ENCODE measurements around the gene PTGIS.

The PTGIS gene

GRCh38 chr20:49496043-49496442 lies 71.9 kb downstream of the PTGIS start:
- Histone ChIP-seq H3K9me3 (ENCODE audit: low read length) (peaks cover 2% of the 10 kb centered on the region), H3K4me1 (ENCODE audit: insufficient read depth, low read length) (peaks cover 2% of the 10 kb centered on the region), H3K4me3 (ENCODE audit: low read length) (no peak overlapping the region), H3K36me3 (ENCODE audit: insufficient read depth, low read length) (no peaks in the 10 kb centered on the region), H3K27me3 (ENCODE audit: insufficient read depth, low read length) (peaks cover 15% of the 10 kb centered on the region), H2AFZ (ENCODE audit: low read depth, low read length) (no peak overlapping the region)

GRCh38 chr20:49490689-49491088 lies 77.2 kb downstream of the PTGIS start:
- H3K9me3 ChIP-seq (ENCODE audit: low read length): no peaks in the 10 kb centered on the region
- H3K4me3 ChIP-seq (ENCODE audit: low read length): no peak overlapping the region
- H3K36me3 ChIP-seq (ENCODE audit: insufficient read depth, low read length): no peaks in the 10 kb centered on the region
- H3K27me3 ChIP-seq (ENCODE audit: insufficient read depth, low read length): peaks cover 4% of the 10 kb centered on the region
- no peaks in the 10 kb centered on the region for H3K4me1 ChIP-seq (ENCODE audit: insufficient read depth, low read length)
- no peak overlapping the region for H2AFZ ChIP-seq (ENCODE audit: low read depth, low read length)

GRCh38 chr20:49489688-49490087 lies 78.2 kb downstream of the PTGIS start:
- no peaks in the 10 kb centered on the region for H3K36me3 ChIP-seq (ENCODE audit: insufficient read depth, low read length)
- H3K27me3 ChIP-seq (ENCODE audit: insufficient read depth, low read length): peaks cover 4% of the 10 kb centered on the region
- no peak overlapping the region for H2AFZ ChIP-seq (ENCODE audit: low read depth, low read length)
- no peak overlapping the region for H3K4me3 ChIP-seq (ENCODE audit: low read length)
- H3K4me1 ChIP-seq (ENCODE audit: insufficient read depth, low read length): no peaks in the 10 kb centered on the region
- H3K9me3 ChIP-seq (ENCODE audit: low read length): no peaks in the 10 kb centered on the region

DNA sequence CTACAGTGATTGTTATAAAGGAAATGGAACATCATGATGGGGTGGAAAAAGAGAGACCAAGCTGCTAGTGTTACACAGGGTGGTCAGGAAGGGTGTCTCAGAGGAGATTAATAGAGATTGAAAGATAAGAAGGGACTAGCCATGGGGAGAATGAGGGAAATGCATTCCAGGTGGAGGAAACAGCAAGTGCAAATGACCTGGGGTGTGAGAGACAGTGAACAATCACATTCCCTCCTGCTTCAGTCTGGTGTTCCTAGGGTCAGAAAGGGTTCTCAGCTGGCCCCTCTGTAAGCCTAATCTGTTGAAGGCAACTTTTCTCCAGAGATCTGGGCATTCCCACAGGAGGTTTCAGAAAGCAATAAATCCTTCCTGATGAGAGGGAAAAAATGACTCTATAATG lies 81.9 kb downstream of the PTGIS start:
- Histone ChIP-seq H2AFZ (ENCODE audit: low read depth, low read length) (no peak overlapping the region), H3K27me3 (ENCODE audit: insufficient read depth, low read length) (peaks cover 4% of the 10 kb centered on the region), H3K4me3 (ENCODE audit: low read length) (no peak overlapping the region), H3K4me1 (ENCODE audit: insufficient read depth, low read length) (peaks cover 5% of the 10 kb centered on the region), H3K9me3 (ENCODE audit: low read length) (no peaks in the 10 kb centered on the region), H3K36me3 (ENCODE audit: insufficient read depth, low read length) (no peaks in the 10 kb centered on the region)

DNA sequence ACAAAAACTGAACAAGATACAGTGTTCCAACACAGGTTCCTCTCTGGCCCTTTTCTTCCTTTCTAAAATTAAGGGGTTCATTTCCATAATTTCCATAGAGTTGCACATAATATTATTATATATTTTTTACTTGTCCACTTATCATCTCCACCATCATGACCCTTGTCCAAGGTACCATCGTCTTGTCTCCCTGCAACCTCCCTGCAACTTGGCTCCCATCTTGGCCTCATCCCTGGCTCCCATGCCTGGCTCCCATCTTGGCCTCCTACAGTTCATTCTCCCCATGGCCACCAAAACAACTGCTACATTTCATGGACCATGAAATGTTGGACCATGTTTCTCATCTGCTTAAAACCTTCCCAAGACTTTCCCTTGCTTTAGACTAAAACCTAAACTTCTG lies 82.4 kb downstream of the PTGIS start:
- Histone ChIP-seq H3K36me3 (ENCODE audit: insufficient read depth, low read length) (no peaks in the 10 kb centered on the region), H3K27me3 (ENCODE audit: insufficient read depth, low read length) (peaks cover 4% of the 10 kb centered on the region), H3K9me3 (ENCODE audit: low read length) (no peaks in the 10 kb centered on the region), H3K4me3 (ENCODE audit: low read length) (no peak overlapping the region), H3K4me1 (ENCODE audit: insufficient read depth, low read length) (peaks cover 5% of the 10 kb centered on the region), H2AFZ (ENCODE audit: low read depth, low read length) (no peak overlapping the region)

DNA sequence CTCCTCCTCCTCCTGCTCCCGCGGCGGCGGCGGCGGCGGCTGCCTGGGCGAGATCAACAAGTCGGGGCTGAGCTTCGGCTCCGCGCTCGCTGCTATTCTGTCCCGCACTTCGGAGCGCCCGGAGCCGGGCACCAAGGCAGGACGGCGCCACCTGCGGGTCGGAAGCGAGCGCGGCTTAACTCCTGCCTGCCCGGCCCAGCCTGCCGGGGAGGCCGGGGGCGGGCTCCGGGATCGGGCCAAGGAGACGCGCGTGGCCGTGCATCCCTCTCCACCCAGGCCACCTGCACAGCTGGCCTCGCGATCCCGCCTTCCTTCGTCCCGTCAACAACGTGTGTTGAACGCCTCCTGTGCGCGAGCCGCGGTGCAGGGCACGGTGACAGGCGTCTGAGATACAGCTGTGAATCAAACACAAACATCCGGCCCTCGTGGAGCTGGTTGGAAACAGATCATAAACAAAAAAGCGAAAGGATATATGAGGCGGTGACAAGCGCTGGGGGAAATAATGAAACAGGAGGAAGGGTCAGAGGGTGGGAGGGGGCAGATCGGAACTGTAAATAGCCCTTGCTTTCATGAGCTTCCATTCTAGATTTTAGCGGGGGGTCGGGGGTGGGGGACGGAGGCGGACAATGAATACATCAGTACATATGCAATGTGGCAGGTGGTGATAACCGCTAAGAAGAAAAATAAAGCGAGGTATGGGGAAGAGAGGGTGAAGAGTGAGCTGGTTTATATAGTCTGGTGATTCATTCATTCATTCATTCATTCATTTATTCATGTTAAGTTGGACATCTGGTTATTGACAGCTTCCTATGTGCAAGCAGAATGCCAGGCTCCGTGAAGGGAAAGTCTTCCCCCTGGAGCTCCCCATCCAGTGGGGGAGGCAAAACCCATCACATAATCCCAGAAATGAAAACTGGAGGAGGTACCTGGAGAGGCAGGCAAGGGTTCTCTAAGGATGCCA lies 83.5 kb downstream of the PTGIS start:
- Histone ChIP-seq H2AFZ (ENCODE audit: low read depth, low read length) (peak overlapping the region; percentile 77), H3K27me3 (ENCODE audit: insufficient read depth, low read length) (peaks cover 2% of the 10 kb centered on the region), H3K4me1 (ENCODE audit: insufficient read depth, low read length) (peaks cover 5% of the 10 kb centered on the region), H3K36me3 (ENCODE audit: insufficient read depth, low read length) (no peaks in the 10 kb centered on the region), H3K9me3 (ENCODE audit: low read length) (no peaks in the 10 kb centered on the region), H3K4me3 (ENCODE audit: low read length) (peak overlapping the region; percentile 56)

DNA sequence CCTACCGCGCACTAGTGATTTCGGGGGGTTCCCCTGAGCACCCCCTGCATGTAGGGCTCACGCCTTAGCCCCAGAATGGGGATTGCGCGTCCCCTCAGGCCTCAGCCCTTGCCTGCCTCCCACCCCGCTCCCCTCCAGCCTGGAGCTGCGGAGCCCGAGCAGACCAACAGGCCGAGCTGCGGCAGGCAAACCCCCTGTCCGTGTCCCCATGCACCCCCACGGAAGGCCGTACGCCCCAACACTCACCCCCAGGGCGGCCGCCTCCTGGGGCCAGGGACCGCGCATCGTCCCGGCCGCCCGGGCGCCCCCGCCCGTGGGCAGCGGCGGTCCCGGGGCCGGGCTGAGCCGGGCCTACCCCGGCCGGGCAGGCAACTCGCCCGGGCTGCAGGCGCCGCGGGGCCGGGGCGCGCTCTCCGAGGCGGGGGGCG lies 84.2 kb downstream of the PTGIS start:
- Histone ChIP-seq H3K9me3 (ENCODE audit: low read length) (no peaks in the 10 kb centered on the region), H3K27me3 (ENCODE audit: insufficient read depth, low read length) (no peaks in the 10 kb centered on the region), H2AFZ (ENCODE audit: low read depth, low read length) (no peak overlapping the region), H3K36me3 (ENCODE audit: insufficient read depth, low read length) (no peaks in the 10 kb centered on the region), H3K4me1 (ENCODE audit: insufficient read depth, low read length) (peaks cover 5% of the 10 kb centered on the region), H3K4me3 (ENCODE audit: low read length) (peak overlapping the region; percentile 56)

- peak overlapping the region; percentile 56 for H3K4me3 ChIP-seq (ENCODE audit: low read length)
These were observed 84.8 kb downstream of the PTGIS start for GRCh38 chr20:49483018-49483695.

GRCh38 chr20:49482621-49483017 lies 85.3 kb downstream of the PTGIS start, which contains the start of gene KCNB1:
TSS of gene KCNB1 (minus strand) at chr20:49482668. CDS start at chr20:49482480, 188 bp downstream.
- H3K4me1 ChIP-seq (ENCODE audit: insufficient read depth, low read length): peaks cover 5% of the 10 kb centered on the region
- no peaks in the 10 kb centered on the region for H3K36me3 ChIP-seq (ENCODE audit: insufficient read depth, low read length)
- H3K4me3 ChIP-seq (ENCODE audit: low read length): peak within 1 kb of the TSS; percentile 56
- H2AFZ ChIP-seq (ENCODE audit: low read depth, low read length): no peak within 1 kb of the TSS
- H3K9me3 ChIP-seq (ENCODE audit: low read length): no peaks in the 10 kb centered on the region
- H3K27me3 ChIP-seq (ENCODE audit: insufficient read depth, low read length): no peaks in the 10 kb centered on the region

More at GRCh38 chr20:49483018-49483695, 84.8 kb downstream of the PTGIS start:
- Histone ChIP-seq H2AFZ (ENCODE audit: low read depth, low read length) (no peak overlapping the region), H3K27me3 (ENCODE audit: insufficient read depth, low read length) (no peaks in the 10 kb centered on the region), H3K4me1 (ENCODE audit: insufficient read depth, low read length) (peaks cover 5% of the 10 kb centered on the region), H3K36me3 (ENCODE audit: insufficient read depth, low read length) (no peaks in the 10 kb centered on the region), H3K9me3 (ENCODE audit: low read length) (no peaks in the 10 kb centered on the region)

DNA sequence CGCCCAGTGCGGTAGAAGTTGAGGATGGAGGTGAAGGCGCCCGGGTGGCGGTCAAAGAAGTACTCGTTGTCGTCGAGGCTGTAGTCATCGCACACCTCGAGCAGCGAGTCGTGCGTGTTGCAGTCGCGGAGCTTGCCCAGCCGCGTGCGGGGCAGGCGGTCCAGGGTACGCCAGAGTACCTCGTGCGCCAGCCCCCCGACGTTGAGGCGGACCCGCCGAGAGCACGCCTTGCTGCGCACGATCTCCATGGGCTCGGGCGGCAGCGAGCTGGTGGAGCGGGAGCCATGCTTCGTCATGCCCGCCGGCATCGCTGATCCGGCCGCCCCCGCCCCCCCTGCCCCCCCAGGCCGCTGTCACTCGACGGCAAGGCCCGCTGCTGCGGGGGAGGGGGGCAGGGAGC lies 85.8 kb downstream of the PTGIS start:
- Histone ChIP-seq H2AFZ (ENCODE audit: low read depth, low read length) (no peak overlapping the region), H3K27me3 (ENCODE audit: insufficient read depth, low read length) (no peaks in the 10 kb centered on the region), H3K4me1 (ENCODE audit: insufficient read depth, low read length) (peaks cover 5% of the 10 kb centered on the region), H3K4me3 (ENCODE audit: low read length) (no peak overlapping the region), H3K36me3 (ENCODE audit: insufficient read depth, low read length) (no peaks in the 10 kb centered on the region), H3K9me3 (ENCODE audit: low read length) (no peaks in the 10 kb centered on the region)

GRCh38 chr20:49481116-49481515 lies 86.8 kb downstream of the PTGIS start:
- H3K27me3 ChIP-seq (ENCODE audit: insufficient read depth, low read length): no peaks in the 10 kb centered on the region
- no peak overlapping the region for H2AFZ ChIP-seq (ENCODE audit: low read depth, low read length)
- no peaks in the 10 kb centered on the region for H3K9me3 ChIP-seq (ENCODE audit: low read length)
- H3K4me3 ChIP-seq (ENCODE audit: low read length): no peak overlapping the region
- peaks cover 5% of the 10 kb centered on the region for H3K4me1 ChIP-seq (ENCODE audit: insufficient read depth, low read length)
- H3K36me3 ChIP-seq (ENCODE audit: insufficient read depth, low read length): no peaks in the 10 kb centered on the region

GRCh38 chr20:49480236-49480635 lies 87.7 kb downstream of the PTGIS start:
- peaks cover 5% of the 10 kb centered on the region for H3K4me1 ChIP-seq (ENCODE audit: insufficient read depth, low read length)
- no peak overlapping the region for H3K4me3 ChIP-seq (ENCODE audit: low read length)
- no peaks in the 10 kb centered on the region for H3K36me3 ChIP-seq (ENCODE audit: insufficient read depth, low read length)
- no peaks in the 10 kb centered on the region for H3K9me3 ChIP-seq (ENCODE audit: low read length)
- H2AFZ ChIP-seq (ENCODE audit: low read depth, low read length): no peak overlapping the region
- H3K27me3 ChIP-seq (ENCODE audit: insufficient read depth, low read length): no peaks in the 10 kb centered on the region

DNA sequence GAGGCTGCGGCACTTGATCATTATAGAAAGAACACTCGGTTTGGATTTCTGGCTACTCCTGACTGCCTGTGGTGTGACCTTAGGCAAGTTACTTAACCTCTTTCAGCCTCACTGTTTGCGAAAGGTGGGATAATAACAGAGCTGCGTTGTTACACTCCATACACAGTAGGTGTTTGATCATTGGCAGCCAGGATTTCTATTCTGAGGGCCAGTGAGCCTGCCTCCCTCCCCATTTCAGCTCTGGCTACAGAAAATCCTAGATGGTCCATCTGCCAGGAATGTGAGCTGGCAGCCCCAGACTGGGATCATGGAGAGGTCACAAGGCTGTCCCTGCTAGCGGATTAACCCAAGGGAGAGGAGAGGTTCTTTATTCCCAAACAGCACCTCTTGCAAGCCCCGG lies 88.2 kb downstream of the PTGIS start:
- Histone ChIP-seq H3K36me3 (ENCODE audit: insufficient read depth, low read length) (no peaks in the 10 kb centered on the region), H3K4me1 (ENCODE audit: insufficient read depth, low read length) (peaks cover 5% of the 10 kb centered on the region), H3K4me3 (ENCODE audit: low read length) (no peak overlapping the region), H3K27me3 (ENCODE audit: insufficient read depth, low read length) (no peaks in the 10 kb centered on the region), H2AFZ (ENCODE audit: low read depth, low read length) (no peak overlapping the region), H3K9me3 (ENCODE audit: low read length) (no peaks in the 10 kb centered on the region)

All from neuron (in vitro differentiated cells).